HCEC 1CT (cell line): ENCODE measurements around the gene ADAMTS7.
"Not testable (repeated sequence)": the region's sequence is repeated elsewhere in the genome, so short reads cannot be mapped to it uniquely, and the experiment has no call there.

Source experiments
- DNase-seq: peaks from one replicate; pipeline ENCODE4 v3.0.0-alpha.2; 2017

Gene ADAMTS7

GRCh38 chr15:78831229-78832207, 20.3 kb upstream of the ADAMTS7 start:
- no peak for DNase-seq

- DNase-seq = no peak
These were observed 19.4 kb upstream of the ADAMTS7 start for GRCh38 chr15:78830514-78831228.

GRCh38 chr15:78828920-78829319, 17.7 kb upstream of the ADAMTS7 start:
- DNase-seq = no peak

- no peak for DNase-seq
These were observed 11.2 kb upstream of the ADAMTS7 start for GRCh38 chr15:78822514-78822913.

- no peak for DNase-seq
These were observed 540 bp upstream of the ADAMTS7 start for GRCh38 chr15:78811825-78812183.

GRCh38 chr15:78810362-78811123, 721 bp downstream of the ADAMTS7 start:
- peak; percentile 26 for DNase-seq

GRCh38 chr15:78810003-78810361, 1.3 kb downstream of the ADAMTS7 start:
- no peak for DNase-seq

DNA sequence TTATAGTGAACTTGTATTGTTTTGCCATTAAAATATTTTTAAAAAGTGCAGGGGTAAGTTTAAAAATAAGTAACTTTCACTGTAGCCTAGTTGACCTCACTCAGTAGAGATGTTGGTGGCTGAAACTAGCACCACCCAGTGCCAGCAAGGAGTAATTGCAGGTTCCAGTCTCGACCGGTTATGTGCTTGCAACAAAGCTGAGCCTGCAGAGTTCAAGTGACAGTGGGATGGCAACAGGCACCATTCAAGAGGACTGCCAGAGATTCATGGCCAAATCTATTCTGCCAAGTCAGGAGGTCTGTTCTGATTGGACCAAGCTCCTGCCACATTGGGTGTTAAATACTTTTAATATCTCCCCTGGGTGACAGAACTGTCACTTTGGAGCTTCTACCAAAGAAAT, 2.7 kb downstream of the ADAMTS7 start:
- peak; percentile 36 for DNase-seq

DNA sequence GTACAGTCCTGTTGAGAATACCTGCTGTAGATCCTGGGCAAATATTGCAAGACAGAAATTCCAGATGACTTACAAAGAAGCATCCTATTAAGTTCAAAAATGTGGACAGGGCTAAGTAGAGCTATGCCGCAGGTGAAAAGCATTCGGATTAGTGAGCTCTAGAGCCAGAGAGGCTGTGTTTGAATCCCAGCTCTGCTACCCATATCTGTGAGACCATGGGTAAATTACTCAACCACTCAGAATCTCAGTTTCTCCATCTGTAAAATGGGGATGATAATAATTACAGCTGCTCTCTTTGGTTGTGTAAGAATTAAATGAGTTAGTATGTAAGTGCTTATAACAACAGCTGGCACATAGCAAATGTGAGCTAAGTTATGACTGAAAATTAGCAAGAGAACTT, 3.9 kb downstream of the ADAMTS7 start:
- no peak for DNase-seq

DNA sequence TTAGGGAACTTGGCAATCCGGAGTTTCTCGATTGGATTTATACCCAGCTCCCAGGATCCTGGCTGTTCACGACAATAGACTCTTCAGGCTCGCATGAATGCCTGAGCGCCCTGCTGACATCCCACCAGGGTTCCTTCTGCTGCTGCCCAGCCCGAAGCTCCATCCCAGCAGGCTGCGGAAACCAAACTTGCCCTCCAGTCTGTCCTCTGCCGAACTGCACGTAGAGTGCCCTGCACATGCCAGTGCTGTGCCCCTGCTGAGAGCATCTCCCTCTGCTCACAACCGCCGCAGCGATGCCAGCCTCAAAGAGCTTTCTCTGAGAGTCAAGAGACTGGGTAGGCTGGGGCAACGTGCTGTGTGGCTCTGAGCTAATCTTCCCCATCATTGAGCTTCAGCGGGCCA, 6.9 kb downstream of the ADAMTS7 start:
- no peak for DNase-seq

- DNase-seq = no peak
These were observed 10.5 kb downstream of the ADAMTS7 start for GRCh38 chr15:78800806-78801205.

GRCh38 chr15:78800189-78800588, 11.1 kb downstream of the ADAMTS7 start:
- no peak for DNase-seq

- not testable (repeated sequence) for DNase-seq
These were observed 12.2 kb downstream of the ADAMTS7 start for GRCh38 chr15:78799102-78799501.

- DNase-seq = peak; percentile 19
These were observed 12.9 kb downstream of the ADAMTS7 start for GRCh38 chr15:78798355-78798754.

GRCh38 chr15:78797951-78798350, 13.3 kb downstream of the ADAMTS7 start:
- DNase-seq = no peak

GRCh38 chr15:78796510-78796909, 14.8 kb downstream of the ADAMTS7 start:
- no peak for DNase-seq

DNA sequence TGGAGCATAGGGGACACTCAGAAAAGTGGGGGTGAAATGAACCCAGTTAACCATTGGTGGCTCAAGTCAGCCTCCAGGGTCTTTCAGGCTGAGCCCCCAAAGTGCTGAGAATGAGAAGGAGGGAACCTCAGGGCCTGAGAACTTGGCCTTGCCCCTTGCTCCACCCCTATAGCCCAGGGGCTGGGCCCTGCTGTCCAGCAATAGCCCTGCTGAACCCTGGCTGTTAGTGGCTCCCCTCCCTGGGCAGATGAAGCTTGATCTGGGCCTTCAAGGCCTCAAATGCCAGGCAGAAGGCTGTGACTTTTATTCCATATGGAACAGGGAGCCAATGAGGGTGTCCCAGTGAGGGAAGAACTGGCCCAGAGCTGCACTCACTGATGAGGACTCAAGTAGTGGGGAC, 16.2 kb downstream of the ADAMTS7 start:
- no peak for DNase-seq

- DNase-seq = not testable (repeated sequence)
These were observed 16.8 kb downstream of the ADAMTS7 start for GRCh38 chr15:78794446-78794845.

DNA sequence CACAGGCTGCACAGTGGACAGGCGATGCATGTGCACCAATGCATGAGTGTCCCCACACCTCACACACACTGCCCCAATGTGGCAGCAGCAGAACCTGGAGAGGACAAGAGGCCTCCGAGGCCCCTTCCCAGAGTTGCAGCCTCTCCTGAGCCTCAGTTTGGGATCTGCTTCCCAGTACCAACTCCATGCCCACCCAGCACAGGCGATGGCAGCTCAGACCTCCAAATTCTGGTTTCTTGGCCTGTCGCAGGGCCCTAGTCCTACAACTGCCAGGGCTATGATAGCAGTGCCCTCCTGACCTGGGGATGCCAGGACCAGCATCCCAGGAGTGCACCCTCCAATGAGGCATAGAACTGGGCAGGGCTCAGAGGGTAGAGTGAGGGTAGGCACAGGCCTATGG, 19.9 kb downstream of the ADAMTS7 start:
- DNase-seq = no peak

DNA sequence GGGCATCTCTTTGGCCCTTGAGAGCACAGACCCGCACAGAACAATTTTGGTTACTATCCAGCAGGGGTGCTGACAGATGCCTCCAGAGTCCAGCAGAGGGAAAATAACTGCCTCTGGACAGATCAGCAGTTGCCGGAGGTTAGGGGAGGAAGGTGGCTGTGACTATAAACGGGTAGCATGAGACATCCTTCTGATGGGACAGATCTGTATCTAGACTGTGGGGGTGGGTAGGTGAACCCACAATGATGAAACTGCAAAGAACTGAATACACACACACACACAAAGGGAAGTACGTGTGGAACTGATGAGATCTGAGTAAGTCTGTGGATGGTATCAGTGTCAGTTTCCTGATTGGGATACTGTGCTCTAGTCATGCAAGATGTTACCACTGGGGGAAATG, 21.2 kb downstream of the ADAMTS7 start:
- no peak for DNase-seq

- no peak for DNase-seq
These were observed 21.6 kb downstream of the ADAMTS7 start for GRCh38 chr15:78789615-78790014.

- no peak for DNase-seq
These were observed 23.1 kb downstream of the ADAMTS7 start for GRCh38 chr15:78788016-78788660.

GRCh38 chr15:78782402-78782801, 28.9 kb downstream of the ADAMTS7 start:
- not testable (repeated sequence) for DNase-seq
